H9 (cell line): ENCODE measurements around the gene PARD6G. TPM values are rescaled to one million over a fixed set of nuclear protein-coding genes. Genes with fewer than 3 reads are reported as not detected.

ENCODE experiments used
- DNase-seq: peaks from one replicate; pipeline ENCODE4 v3.0.0-alpha.2; 2017
- H2AFZ ChIP-seq: one replicate; pipeline ENCODE4 v1.6.1; 2013; ENCODE audit warnings: mild to moderate bottlenecking, low read length, control low read depth, moderate library complexity
- H2AK5ac ChIP-seq: 2 replicates; pipeline ENCODE4 v1.6.1; 2013; ENCODE audit warnings: low read length, control low read depth, mixed read lengths; ENCODE audit not compliant: insufficient read length
- H2BK120ac ChIP-seq: one replicate; pipeline ENCODE4 v1.6.1; 2013; ENCODE audit warnings: low read depth, mild to moderate bottlenecking, low read length, control low read depth, inconsistent platforms; ENCODE audit not compliant: poor library complexity, severe bottlenecking
- H2BK12ac ChIP-seq: 2 replicates; pipeline ENCODE4 v1.6.1; 2013; ENCODE audit warnings: low read length, control low read depth, mixed read lengths, low read depth; ENCODE audit not compliant: insufficient read length
- H2BK15ac ChIP-seq: 2 replicates; pipeline ENCODE4 v1.6.1; 2013; ENCODE audit warnings: low read depth, low read length, control low read depth
- H2BK20ac ChIP-seq: one replicate; pipeline ENCODE4 v1.6.1; 2013; ENCODE audit warnings: low read depth, mild to moderate bottlenecking, low read length, control low read depth, inconsistent platforms; ENCODE audit not compliant: poor library complexity, severe bottlenecking
- H2BK5ac ChIP-seq: 2 replicates; pipeline ENCODE4 v1.6.1; 2013; ENCODE audit warnings: low read length, control low read depth, mixed read lengths; ENCODE audit not compliant: insufficient read length
- H3K14ac ChIP-seq: 2 replicates; pipeline ENCODE4 v1.6.1; 2013; ENCODE audit warnings: low read length, control low read depth; ENCODE audit not compliant: insufficient read depth
- H3K18ac ChIP-seq: 2 replicates; pipeline ENCODE4 v1.6.1; 2013; ENCODE audit warnings: low read depth, mild to moderate bottlenecking, mixed read lengths, low read length, control low read depth; ENCODE audit not compliant: insufficient read length
- H3K23ac ChIP-seq: 2 replicates; pipeline ENCODE4 v1.6.1; 2013; ENCODE audit warnings: low read length, control low read depth, mixed read lengths, low read depth; ENCODE audit not compliant: insufficient read length
- H3K23me2 ChIP-seq: 2 replicates; pipeline ENCODE4 v1.6.1; 2013; ENCODE audit warnings: low read depth, mild to moderate bottlenecking, mixed read lengths, low read length, control low read depth; ENCODE audit not compliant: insufficient read length, poor library complexity, severe bottlenecking
- H3K27ac ChIP-seq: 2 replicates; pipeline ENCODE4 v1.5.1; 2013; ENCODE audit warnings: low read length, control low read depth, mixed read lengths, low read depth; ENCODE audit not compliant: insufficient read length
- H3K27me3 ChIP-seq: 2 replicates; pipeline ENCODE4 v1.6.1; 2013; ENCODE audit warnings: low read length, control low read depth, inconsistent platforms; ENCODE audit not compliant: insufficient read depth
- H3K4ac ChIP-seq: 2 replicates; pipeline ENCODE4 v1.6.1; 2013; ENCODE audit warnings: low read depth, mild to moderate bottlenecking, control low read depth, inconsistent platforms, low read length, moderate library complexity
- H3K4me1 ChIP-seq: 2 replicates; pipeline ENCODE4 v1.6.1; 2013; ENCODE audit warnings: low read length, control low read depth, inconsistent platforms; ENCODE audit not compliant: insufficient read depth
- H3K4me2 ChIP-seq: 2 replicates; pipeline ENCODE4 v1.6.1; 2013; ENCODE audit warnings: low read length, control low read depth, mixed read lengths; ENCODE audit not compliant: insufficient read length, insufficient read depth
- H3K56ac ChIP-seq: 2 replicates; pipeline ENCODE4 v1.6.1; 2013; ENCODE audit warnings: low read depth, mild to moderate bottlenecking, mixed read lengths, low read length, control low read depth; ENCODE audit not compliant: insufficient read length
- H3K79me1 ChIP-seq: 2 replicates; pipeline ENCODE4 v1.6.1; 2013; ENCODE audit warnings: low read depth, mild to moderate bottlenecking, moderate library complexity, low read length, control low read depth, inconsistent platforms; ENCODE audit not compliant: insufficient read depth, poor library complexity, severe bottlenecking
- H3K79me2 ChIP-seq: 2 replicates; pipeline ENCODE4 v1.6.1; 2013; ENCODE audit warnings: low read length, control low read depth, inconsistent platforms; ENCODE audit not compliant: insufficient read depth
- H3K9ac ChIP-seq: 2 replicates; pipeline ENCODE4 v1.6.1; 2013; ENCODE audit warnings: low read length, control low read depth, mixed read lengths; ENCODE audit not compliant: insufficient read length; ENCODE audit errors: extremely low read depth
- H3K9me3 ChIP-seq: one replicate; pipeline ENCODE4 v1.6.1; 2013; ENCODE audit warnings: low read depth, low read length, inconsistent platforms; ENCODE audit not compliant: control insufficient read depth
- H3T11ph ChIP-seq: one replicate; pipeline ENCODE4 v1.6.1; 2013; ENCODE audit warnings: mild to moderate bottlenecking, low read length, control low read depth, inconsistent platforms
- H4K20me1 ChIP-seq: one replicate; pipeline ENCODE4 v1.6.1; 2013; ENCODE audit not compliant: control insufficient read depth, insufficient read length, insufficient read depth
- H4K5ac ChIP-seq: 2 replicates; pipeline ENCODE4 v1.6.1; 2013; ENCODE audit warnings: low read depth, mild to moderate bottlenecking, mixed read lengths, low read length, control low read depth; ENCODE audit not compliant: insufficient read length
- H4K8ac ChIP-seq: replicated peaks from 2 replicates; pipeline ENCODE4 v1.6.1; 2013; ENCODE audit warnings: low read length, control low read depth, mixed read lengths, low read depth; ENCODE audit not compliant: insufficient read length
- H4K91ac ChIP-seq: 2 replicates; pipeline ENCODE4 v1.6.1; 2013; ENCODE audit warnings: low read depth, mild to moderate bottlenecking, moderate library complexity, mixed read lengths, low read length, control low read depth; ENCODE audit not compliant: insufficient read length
- H3K27ac Mint-ChIP-seq, 3 experiments: 2 replicates in 2 of 3; 3 replicates in 1 of 3; pipeline ENCODE4 v1.8.0; 2020 to 2021; ENCODE audit warnings: mixed read lengths in 3 of 3, mild to moderate bottlenecking in 1 of 3, moderate library complexity in 1 of 3
- H3K27me3 Mint-ChIP-seq: 2 replicates; pipeline ENCODE4 v1.8.0; 2021; ENCODE audit warnings: low read depth, mild to moderate bottlenecking, moderate library complexity, mixed read lengths
- H3K36me3 Mint-ChIP-seq, 3 experiments: 2 replicates in 2 of 3; 3 replicates in 1 of 3; pipeline ENCODE4 v1.8.0; 2020 to 2021; ENCODE audit warnings: low read depth in 3 of 3, mixed read lengths in 3 of 3; ENCODE audit not compliant: insufficient read depth in 1 of 3
- H3K4me1 Mint-ChIP-seq, 2 experiments: 2 replicates each; pipeline ENCODE4 v1.8.0; 2020; ENCODE audit warnings: mixed read lengths in 2 of 2
- H3K4me3 Mint-ChIP-seq, 2 experiments: 2 replicates in 1 of 2; 3 replicates in 1 of 2; pipeline ENCODE4 v1.8.0; 2020 to 2021; ENCODE audit warnings: mild to moderate bottlenecking in 2 of 2, mixed read lengths in 2 of 2, moderate library complexity in 1 of 2
- H3K9me3 Mint-ChIP-seq, 2 experiments: 2 replicates in 1 of 2; 3 replicates in 1 of 2; pipeline ENCODE4 v1.8.0; 2020; ENCODE audit warnings: mild to moderate bottlenecking in 2 of 2, mixed read lengths in 2 of 2, moderate library complexity in 1 of 2
- CTCF ChIP-seq: fragments of 200-600 bp; sonication (generic); conservative IDR thresholded peaks from 3 replicates; pipeline ENCODE4 v1.8.0; 2021; ENCODE audit warnings: antibody characterized with exemption, mild to moderate bottlenecking
- WGBS: extraction: QIAGEN DNeasy Blood & Tissue Kit; methylation state at CpG from one replicate; pipeline ENCODE4 v1.1.7; 2013; ENCODE audit warnings: missing lambda C conversion rate, low lambda C conversion rate, mixed read lengths; ENCODE audit not compliant: insufficient read length; ENCODE audit errors: extremely low coverage; 5-methylcytosine and 5-hydroxymethylcytosine counted together
- total RNA-seq: library from RNA; stranded (reverse); gene quantifications from 2 replicates; pipeline ENCODE4 v1.2.1, GENCODE V29; 2021

Gene PARD6G
- total RNA-seq, 1 experiment from 2014 or later: 11.2 TPM

DNA sequence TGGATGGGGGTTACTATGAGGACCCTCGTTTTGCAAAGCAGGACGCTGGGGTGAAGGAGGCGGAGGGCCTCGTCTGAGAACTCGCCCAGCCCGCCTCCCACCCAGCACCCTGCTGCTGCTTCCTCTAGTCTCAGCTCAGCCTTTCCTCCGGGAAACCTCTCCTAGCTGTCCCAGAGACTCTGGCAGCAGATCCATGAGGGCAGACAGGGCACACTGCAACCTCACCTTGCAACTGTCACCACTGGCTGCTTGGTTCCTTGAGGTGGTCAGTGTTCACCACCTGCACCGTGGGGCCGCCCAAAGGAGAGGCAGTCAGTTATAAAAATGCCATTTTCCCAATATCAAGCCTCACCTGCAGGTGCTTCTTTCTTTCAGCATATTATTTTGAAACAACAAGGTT, 45.6 kb downstream of the PARD6G start:
- Histone ChIP-seq H2AFZ (no peak overlapping the region), H3K18ac (no peak overlapping the region), H2BK20ac (no peak overlapping the region), H3K27ac (no peak overlapping the region), H3K14ac (no peak overlapping the region), H3K4me1 (peaks cover 9% of the 10 kb centered on the region), H2BK15ac (no peak overlapping the region), H2BK12ac (no peak overlapping the region), H3K9ac (no peak overlapping the region), H3K4ac (no peak overlapping the region), H3K9me3 (no peaks in the 10 kb centered on the region), H3K79me1 (no peaks in the 10 kb centered on the region), H2BK120ac (no peak overlapping the region), H4K91ac (no peak overlapping the region), H4K20me1 (no peaks in the 10 kb centered on the region), H4K5ac (no peak overlapping the region), H3K27me3 (no peaks in the 10 kb centered on the region), H2BK5ac (no peak overlapping the region), H3K23me2 (no peaks in the 10 kb centered on the region), H3K4me2 (no peak overlapping the region), H3K56ac (no peak overlapping the region), H3K79me2 (no peaks in the 10 kb centered on the region), H2AK5ac (no peak overlapping the region), H3K23ac (no peak overlapping the region), H4K8ac (no peak overlapping the region), H3T11ph (no peak overlapping the region)
- H3K4me3 Mint-ChIP-seq: no peak overlapping the region
- H3K27me3 Mint-ChIP-seq: no peaks in the 10 kb centered on the region; the same call in 1 of the 2 replicates
- H3K36me3 Mint-ChIP-seq: no peaks in the 10 kb centered on the region
- H3K9me3 Mint-ChIP-seq: no peaks in the 10 kb centered on the region; a peak in 1 of 5 replicates
- TF ChIP-seq CTCF: no peak
- WGBS: no CpG with 5 or more reads among the region's 9 CpGs
- no peak for DNase-seq
- H3K27ac Mint-ChIP-seq: peak overlapping the region in 1 of 3 experiments; percentile 75; a peak in 1 of 7 replicates
- H3K4me1 Mint-ChIP-seq: peaks cover 45 to 51% of the 10 kb centered on the region in 2 experiments
